ENCODE measurements around the gene SASH1. TPM values are rescaled to one million over a fixed set of nuclear protein-coding genes. Genes with fewer than 3 reads are reported as not detected.

SASH1 gene
- total and polyA plus RNA-seq, 7 experiments from 2014 or later = 0.24 to 7.8 (median 1.4) TPM; not detected in 2

- Mint-ChIP-seq H3K27me3 (peaks cover 0 to 7% (median 6%) of the 10 kb centered on the region in 5 donors), H3K27ac (no peak overlapping the region), H3K36me3 (no peaks in the 10 kb centered on the region), H3K4me1 (no peaks in the 10 kb centered on the region), H3K4me3 (no peak overlapping the region), H3K9me3 (peaks cover 0 to 2% (median 0%) of the 10 kb centered on the region in 11 donors)
- Histone ChIP-seq H3K36me3 (ENCODE audit: control insufficient read depth in 2 of 3, insufficient read depth in 3 of 3, low read length in 3 of 3) (no peaks in the 10 kb centered on the region), H3K27ac (ENCODE audit: low read depth, low read length) (no peak overlapping the region), H3K9me3 (ENCODE audit: control insufficient read depth in 2 of 3, low read length in 3 of 3) (no peaks in the 10 kb centered on the region), H3K4me3 (ENCODE audit: low read length) (no peak overlapping the region), H3K27me3 (ENCODE audit: control insufficient read depth in 2 of 2, insufficient read depth in 2 of 2, low read length in 2 of 2) (no peaks in the 10 kb centered on the region), H3K4me1 (ENCODE audit: control insufficient read depth in 2 of 2, insufficient read depth in 2 of 2, low read length in 2 of 2) (no peaks in the 10 kb centered on the region)
- intact Hi-C loops (cut with micrococcal nuclease) = no loop called here
- POLR2A ChIA-PET = no interaction called here
- CTCF ChIA-PET = no interaction called here
- ATAC-seq = no peak
- no peak for DNase-seq
These were observed 83.8 kb downstream of the SASH1 start for GRCh38 chr6:148426317-148426977.

- Histone ChIP-seq H3K27ac (ENCODE audit: low read depth, low read length) (no peak overlapping the region), H3K9me3 (ENCODE audit: control insufficient read depth in 2 of 3, low read length in 3 of 3) (no peaks in the 10 kb centered on the region), H3K36me3 (ENCODE audit: control insufficient read depth in 2 of 3, insufficient read depth in 3 of 3, low read length in 3 of 3) (no peaks in the 10 kb centered on the region), H3K4me1 (ENCODE audit: control insufficient read depth in 2 of 2, insufficient read depth in 2 of 2, low read length in 2 of 2) (no peaks in the 10 kb centered on the region), H3K27me3 (ENCODE audit: control insufficient read depth in 2 of 2, insufficient read depth in 2 of 2, low read length in 2 of 2) (no peaks in the 10 kb centered on the region), H3K4me3 (ENCODE audit: low read length) (no peak overlapping the region)
- POLR2A ChIA-PET = no interaction called here
- H3K36me3 Mint-ChIP-seq = no peaks in the 10 kb centered on the region
- intact Hi-C loops (cut with micrococcal nuclease) = no loop called here
- DNase-seq (no peak), ATAC-seq (no peak)
- H3K4me1 Mint-ChIP-seq = no peaks in the 10 kb centered on the region
- H3K4me3 Mint-ChIP-seq = no peak overlapping the region
- peaks cover 0 to 10% (median 5%) of the 10 kb centered on the region in 5 donors for H3K27me3 Mint-ChIP-seq
- no peak overlapping the region for H3K27ac Mint-ChIP-seq
- CTCF ChIA-PET = no interaction called here
- peaks cover 0 to 2% (median 0%) of the 10 kb centered on the region in 11 donors for H3K9me3 Mint-ChIP-seq
These were observed 84.7 kb downstream of the SASH1 start for GRCh38 chr6:148427333-148427732.

DNA sequence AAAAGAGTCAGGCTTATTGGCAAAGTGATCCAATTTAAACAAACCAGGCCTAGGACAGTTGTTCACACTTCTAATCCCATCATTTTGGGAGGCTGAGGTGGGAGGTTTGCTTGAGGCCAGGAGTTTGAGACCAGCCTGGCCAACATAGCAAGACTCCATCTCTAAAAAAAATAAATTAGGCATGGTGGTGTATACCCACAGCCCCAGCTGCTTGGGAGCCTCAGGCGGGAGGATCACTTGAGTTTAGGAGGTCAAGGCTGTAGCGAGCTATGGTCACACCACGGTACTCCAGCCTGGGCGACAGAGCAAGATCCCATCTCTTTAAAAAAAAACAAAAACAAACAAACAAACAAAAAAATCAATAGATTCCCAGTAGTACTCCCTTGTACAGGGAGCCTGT is 86.8 kb downstream of the SASH1 start:
- Histone ChIP-seq H3K4me1 (ENCODE audit: control insufficient read depth in 2 of 2, insufficient read depth in 2 of 2, low read length in 2 of 2) (no peaks in the 10 kb centered on the region), H3K27ac (ENCODE audit: low read depth, low read length) (no peak overlapping the region), H3K9me3 (ENCODE audit: control insufficient read depth in 2 of 3, low read length in 3 of 3) (no peaks in the 10 kb centered on the region), H3K4me3 (ENCODE audit: low read length) (no peak overlapping the region), H3K36me3 (ENCODE audit: control insufficient read depth in 2 of 3, insufficient read depth in 3 of 3, low read length in 3 of 3) (no peaks in the 10 kb centered on the region), H3K27me3 (ENCODE audit: control insufficient read depth in 2 of 2, insufficient read depth in 2 of 2, low read length in 2 of 2) (no peaks in the 10 kb centered on the region)
- no peaks in the 10 kb centered on the region for H3K36me3 Mint-ChIP-seq
- ChIA-PET CTCF (no interaction called here), POLR2A (no interaction called here)
- DNase-seq (no peak), ATAC-seq (no peak)
- no peaks in the 10 kb centered on the region for H3K4me1 Mint-ChIP-seq
- no peak overlapping the region for H3K4me3 Mint-ChIP-seq
- H3K27ac Mint-ChIP-seq = no peak overlapping the region
- H3K9me3 Mint-ChIP-seq = peaks cover 0 to 2% (median 0%) of the 10 kb centered on the region in 11 donors
- intact Hi-C loops (cut with micrococcal nuclease) = no loop called here
- H3K27me3 Mint-ChIP-seq = peaks cover 0 to 9% (median 4%) of the 10 kb centered on the region in 5 donors

DNA sequence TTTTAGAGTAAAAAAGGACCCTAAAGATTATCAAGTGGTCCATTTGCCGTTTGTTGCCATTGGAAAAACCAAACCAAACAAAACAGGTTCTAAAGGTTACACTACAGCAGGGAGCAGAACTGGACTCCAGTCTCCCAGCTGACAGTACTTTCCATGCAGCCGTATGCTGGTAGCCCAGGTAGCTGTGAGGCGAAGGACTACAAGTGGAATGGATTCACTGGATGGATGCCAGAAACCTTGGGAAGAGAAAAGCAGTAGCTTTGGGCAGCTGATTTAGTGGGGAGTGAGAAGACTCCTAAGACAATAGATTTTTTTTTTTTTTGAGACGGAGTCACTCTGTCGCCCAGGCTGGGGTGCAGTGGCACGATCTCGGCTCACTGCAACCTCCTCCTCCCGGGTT is 88.3 kb downstream of the SASH1 start:
- no peaks in the 10 kb centered on the region for H3K4me1 Mint-ChIP-seq
- Histone ChIP-seq H3K4me1 (ENCODE audit: control insufficient read depth in 2 of 2, insufficient read depth in 2 of 2, low read length in 2 of 2) (no peaks in the 10 kb centered on the region), H3K27me3 (ENCODE audit: control insufficient read depth in 2 of 2, insufficient read depth in 2 of 2, low read length in 2 of 2) (no peaks in the 10 kb centered on the region), H3K9me3 (ENCODE audit: control insufficient read depth in 2 of 3, low read length in 3 of 3) (no peaks in the 10 kb centered on the region), H3K27ac (ENCODE audit: low read depth, low read length) (no peak overlapping the region), H3K4me3 (ENCODE audit: low read length) (no peak overlapping the region), H3K36me3 (ENCODE audit: control insufficient read depth in 2 of 3, insufficient read depth in 3 of 3, low read length in 3 of 3) (no peaks in the 10 kb centered on the region)
- CTCF ChIA-PET = no interaction called here
- DNase-seq = no peak
- H3K9me3 Mint-ChIP-seq = peaks cover 0 to 2% (median 0%) of the 10 kb centered on the region in 11 donors
- H3K4me3 Mint-ChIP-seq = no peak overlapping the region
- peaks cover 0 to 11% (median 6%) of the 10 kb centered on the region in 5 donors for H3K27me3 Mint-ChIP-seq
- POLR2A ChIA-PET = no interaction called here
- no peak for ATAC-seq
- H3K36me3 Mint-ChIP-seq = no peaks in the 10 kb centered on the region
- intact Hi-C loops (cut with micrococcal nuclease) = no loop called here
- H3K27ac Mint-ChIP-seq = no peak overlapping the region

GRCh38 chr6:148431413-148431812 is 88.8 kb downstream of the SASH1 start:
- Mint-ChIP-seq H3K27me3 (peaks cover 0 to 11% (median 6%) of the 10 kb centered on the region in 5 donors), H3K36me3 (no peaks in the 10 kb centered on the region), H3K4me3 (no peak overlapping the region), H3K27ac (no peak overlapping the region), H3K9me3 (peaks cover 0 to 2% (median 0%) of the 10 kb centered on the region in 11 donors), H3K4me1 (no peaks in the 10 kb centered on the region)
- Histone ChIP-seq H3K4me3 (ENCODE audit: low read length) (no peak overlapping the region), H3K9me3 (ENCODE audit: control insufficient read depth in 2 of 3, low read length in 3 of 3) (no peaks in the 10 kb centered on the region), H3K27ac (ENCODE audit: low read depth, low read length) (no peak overlapping the region), H3K36me3 (ENCODE audit: control insufficient read depth in 2 of 3, insufficient read depth in 3 of 3, low read length in 3 of 3) (no peaks in the 10 kb centered on the region), H3K4me1 (ENCODE audit: control insufficient read depth in 2 of 2, insufficient read depth in 2 of 2, low read length in 2 of 2) (no peaks in the 10 kb centered on the region), H3K27me3 (ENCODE audit: control insufficient read depth in 2 of 2, insufficient read depth in 2 of 2, low read length in 2 of 2) (no peaks in the 10 kb centered on the region)
- ChIA-PET POLR2A (no interaction called here), CTCF (no interaction called here)
- ATAC-seq (no peak), DNase-seq (no peak)
- intact Hi-C loops (cut with micrococcal nuclease) = no loop called here

- Mint-ChIP-seq H3K36me3 (no peaks in the 10 kb centered on the region), H3K27me3 (peaks cover 3 to 11% (median 6%) of the 10 kb centered on the region in 5 donors), H3K27ac (no peak overlapping the region), H3K9me3 (peaks cover 0 to 2% (median 0%) of the 10 kb centered on the region in 11 donors), H3K4me3 (no peak overlapping the region), H3K4me1 (no peaks in the 10 kb centered on the region)
- ATAC-seq (no peak), DNase-seq (no peak)
- intact Hi-C loops (cut with micrococcal nuclease) = no loop called here
- H3K9me3 ChIP-seq (ENCODE audit: control insufficient read depth in 2 of 3, low read length in 3 of 3) = no peaks in the 10 kb centered on the region
- POLR2A ChIA-PET = no interaction called here
- no peak overlapping the region for H3K4me3 ChIP-seq (ENCODE audit: low read length)
- no peaks in the 10 kb centered on the region for H3K27me3 ChIP-seq (ENCODE audit: control insufficient read depth in 2 of 2, insufficient read depth in 2 of 2, low read length in 2 of 2)
- no peak overlapping the region for H3K27ac ChIP-seq (ENCODE audit: low read depth, low read length)
- CTCF ChIA-PET = no interaction called here
- no peaks in the 10 kb centered on the region for H3K4me1 ChIP-seq (ENCODE audit: control insufficient read depth in 2 of 2, insufficient read depth in 2 of 2, low read length in 2 of 2)
- H3K36me3 ChIP-seq (ENCODE audit: control insufficient read depth in 2 of 3, insufficient read depth in 3 of 3, low read length in 3 of 3) = no peaks in the 10 kb centered on the region
These were observed 89.2 kb downstream of the SASH1 start for GRCh38 chr6:148431840-148432239.

DNA sequence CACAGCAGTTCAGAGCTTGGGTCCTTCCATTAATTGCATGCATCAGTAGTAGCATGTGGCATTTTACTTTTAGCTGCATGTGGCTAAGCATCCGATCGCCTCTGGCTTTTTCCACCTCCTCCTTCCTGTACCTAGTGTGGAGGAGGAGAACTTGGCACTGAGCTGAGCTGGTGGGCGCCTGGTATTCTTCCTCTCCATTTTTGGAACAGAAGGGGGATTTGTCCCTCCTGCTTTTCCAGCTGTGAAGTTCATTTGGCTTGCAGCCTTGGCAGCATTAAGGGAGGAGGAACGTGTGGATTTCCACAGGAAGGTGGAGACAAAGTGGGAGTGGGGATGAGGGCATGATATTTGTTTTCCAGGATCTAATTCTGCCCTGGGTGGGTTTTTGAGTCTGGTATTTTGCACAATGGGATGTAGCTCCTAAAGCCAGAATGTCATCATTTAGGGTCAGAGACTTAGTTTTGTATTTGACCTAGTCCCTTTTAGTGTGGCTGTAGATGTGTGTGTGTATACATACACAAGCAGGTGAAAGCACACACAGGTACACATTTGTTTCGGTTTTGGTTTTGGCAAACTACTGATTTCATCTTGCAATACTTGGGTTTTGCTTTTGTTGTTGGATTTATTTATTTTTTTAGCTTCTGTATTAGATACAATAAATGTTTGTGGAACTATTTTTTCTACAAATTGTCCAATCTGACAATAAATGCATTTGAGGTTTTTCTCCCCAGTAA is 90.0 kb downstream of the SASH1 start:
- Histone ChIP-seq H3K27me3 (ENCODE audit: control insufficient read depth in 2 of 2, insufficient read depth in 2 of 2, low read length in 2 of 2) (no peaks in the 10 kb centered on the region), H3K4me3 (ENCODE audit: low read length) (no peak overlapping the region), H3K9me3 (ENCODE audit: control insufficient read depth in 2 of 3, low read length in 3 of 3) (no peaks in the 10 kb centered on the region), H3K4me1 (ENCODE audit: control insufficient read depth in 2 of 2, insufficient read depth in 2 of 2, low read length in 2 of 2) (no peaks in the 10 kb centered on the region), H3K36me3 (ENCODE audit: control insufficient read depth in 2 of 3, insufficient read depth in 3 of 3, low read length in 3 of 3) (no peaks in the 10 kb centered on the region), H3K27ac (ENCODE audit: low read depth, low read length) (no peak overlapping the region)
- H3K27ac Mint-ChIP-seq = no peak overlapping the region
- H3K4me3 Mint-ChIP-seq = no peak overlapping the region
- H3K27me3 Mint-ChIP-seq = peaks cover 5 to 14% (median 11%) of the 10 kb centered on the region in 5 donors
- ATAC-seq = no peak
- POLR2A ChIA-PET = no interaction called here
- CTCF ChIA-PET = no interaction called here
- intact Hi-C loops (cut with micrococcal nuclease) = no loop called here
- H3K36me3 Mint-ChIP-seq = no peaks in the 10 kb centered on the region
- no peak for DNase-seq
- H3K9me3 Mint-ChIP-seq = peaks cover 0 to 2% (median 0%) of the 10 kb centered on the region in 11 donors
- no peaks in the 10 kb centered on the region for H3K4me1 Mint-ChIP-seq
